IPS-NIHi11 (cell line): Measurements from ENCODE around the gene MRGPRF.
A peak's percentile ranks its signal among the peaks of the same experiment; 100 is the strongest.

Experiments
- DNase-seq: peaks from one replicate; pipeline ENCODE4 v3.0.0; 2012; ENCODE audit warnings: mixed read lengths, low spot score

MRGPRF gene

GRCh38 chr11:69013009-69013951 is at the start of gene MRGPRF:
Gene MRGPRF, minus strand, starts transcription at chr11:69013246. Its CDS starts 3,345 bp downstream, at chr11:69009901.
- DNase-seq: peak; percentile 68

- DNase-seq: no peak
Observed at GRCh38 chr11:69062169-69062855, 49.3 kb upstream of the MRGPRF start.

- DNase-seq: no peak
Observed at GRCh38 chr11:69061713-69062053, 48.6 kb upstream of the MRGPRF start.

GRCh38 chr11:69060806-69061712 is 48.0 kb upstream of the MRGPRF start:
- DNase-seq: no peak

- DNase-seq: no peak
Observed at GRCh38 chr11:69059985-69060384, 46.9 kb upstream of the MRGPRF start.

GRCh38 chr11:69059429-69059828 is 46.4 kb upstream of the MRGPRF start:
- no peak for DNase-seq

GRCh38 chr11:69058511-69059270 is 45.6 kb upstream of the MRGPRF start:
- no peak for DNase-seq

GRCh38 chr11:69057801-69058200 is 44.8 kb upstream of the MRGPRF start:
- no peak for DNase-seq

GRCh38 chr11:69057236-69057635 is 44.2 kb upstream of the MRGPRF start:
- no peak for DNase-seq

GRCh38 chr11:69055598-69056516 is 42.8 kb upstream of the MRGPRF start:
- no peak for DNase-seq

- no peak for DNase-seq
Observed at GRCh38 chr11:69055212-69055586, 42.2 kb upstream of the MRGPRF start.

- no peak for DNase-seq
Observed at GRCh38 chr11:69054397-69055211, 41.6 kb upstream of the MRGPRF start.

- no peak for DNase-seq
Observed at GRCh38 chr11:69053546-69054396, 40.7 kb upstream of the MRGPRF start.

GRCh38 chr11:69053169-69053477 is 40.1 kb upstream of the MRGPRF start:
- DNase-seq: no peak

- DNase-seq: no peak
Observed at GRCh38 chr11:69052343-69053168, 39.5 kb upstream of the MRGPRF start.

- DNase-seq: no peak
Observed at GRCh38 chr11:69051381-69052342, 38.6 kb upstream of the MRGPRF start.
